HepG2 (cell line): Measurements from ENCODE around the gene CNFN. TPM values are rescaled to one million over a fixed set of nuclear protein-coding genes. Genes with fewer than 3 reads are reported as not detected.
A peak's percentile ranks its signal among the peaks of the same experiment; 100 is the strongest.

Experiments used
- ATAC-seq: fragments of 200-7000 bp; cut with Tn5 transposase; 3 replicates; pipeline ENCODE4 v1.9.1; 2020; ENCODE audit warnings: mild to moderate bottlenecking, moderate library complexity
- BruUV-seq: library from RNA; stranded (reverse); fragments of 400-500 nt; replicated peaks from 2 replicates; lab custom pipeline; 2021; lab: Mats Ljungman, UMichigan
- CTCF ChIA-PET: fragments of 300-600 bp; formaldehyde crosslinking; extraction: SDS; loops from one replicate; lab custom pipeline; 2021; ENCODE audit warnings: low total read pairs, inconsistent platforms, low intra/inter-chr PET ratio; lab: Yijun Ruan, JAX
- POLR2A ChIA-PET: fragments of 350-600 bp; sonication (Branson Sonifier 250); formaldehyde crosslinking; loops from one replicate; lab custom pipeline; 2020; ENCODE audit warnings: antibody characterized with exemption, inconsistent platforms; lab: Yijun Ruan, JAX
- DNase-seq: peaks from one replicate; pipeline ENCODE4 v3.0.0-alpha.2; 2015; ENCODE audit warnings: low spot score
- FAIRE-seq: peaks from 3 replicates; lab custom pipeline; 2011; peaks lifted over from hg19 to GRCh38; lab: Jason Lieb, UNC
- H2AFZ ChIP-seq: one replicate; pipeline ENCODE4 v1.6.1; 2011; ENCODE audit warnings: low read length, inconsistent platforms
- H3K27ac ChIP-seq: fragments of 300-600 bp; 3 replicates; pipeline ENCODE4 v1.8.0; 2011; ENCODE audit warnings: mixed run types, mild to moderate bottlenecking, mixed read lengths, low read length, inconsistent platforms; ENCODE audit not compliant: insufficient read depth; ENCODE audit errors: extremely low read length
- H3K27me3 ChIP-seq, 2 experiments: fragments of 200-600 bp in 1 of 2; 2 replicates in 1 of 2; 3 replicates in 1 of 2; pipeline versions ENCODE4 v1.6.0 to v1.8.0; 2011; ENCODE audit warnings: low read length in 2 of 2, mild to moderate bottlenecking in 2 of 2, moderate library complexity in 2 of 2, inconsistent platforms in 1 of 2; ENCODE audit not compliant: insufficient read depth in 2 of 2, control insufficient read depth in 1 of 2
- H3K36me3 ChIP-seq, 2 experiments: fragments of 200-600 bp in 1 of 2; replicated peaks in 1 of 2; 2 replicates in 1 of 2; 3 replicates in 1 of 2; pipeline versions ENCODE4 v1.5.1 to v1.8.0; 2011; ENCODE audit warnings: low read length in 2 of 2, inconsistent platforms in 1 of 2; ENCODE audit not compliant: insufficient read depth in 2 of 2, control insufficient read depth in 1 of 2
- H3K4me1 ChIP-seq: 2 replicates; pipeline ENCODE4 v1.5.1; 2012; ENCODE audit warnings: low read length, inconsistent platforms; ENCODE audit not compliant: insufficient read depth
- H3K4me2 ChIP-seq: 2 replicates; pipeline ENCODE4 v1.6.0; 2011; ENCODE audit warnings: low read depth, low read length, inconsistent platforms
- H3K4me3 ChIP-seq, 3 experiments: fragments of 200-600 bp in 1 of 3; sonication (generic), shearing (Covaris generic) in 1 of 3; replicated peaks in 1 of 3; 2 replicates each; pipeline ENCODE4 v1.5.1; 2011 to 2016; ENCODE audit warnings: low read length in 3 of 3, inconsistent platforms in 2 of 3, low read depth in 2 of 3, mild to moderate bottlenecking in 2 of 3, control low read depth in 1 of 3, mixed read lengths in 1 of 3; ENCODE audit not compliant: insufficient read depth in 1 of 3
- H3K79me2 ChIP-seq: one replicate; pipeline ENCODE4 v1.6.1; 2011; ENCODE audit warnings: low read length, inconsistent platforms; ENCODE audit not compliant: insufficient read depth
- H3K9ac ChIP-seq: 2 replicates; pipeline ENCODE4 v1.6.0; 2011; ENCODE audit warnings: mild to moderate bottlenecking, low read depth, low read length, inconsistent platforms; ENCODE audit not compliant: insufficient read depth
- H3K9me3 ChIP-seq: 2 replicates; pipeline ENCODE4 v1.5.1; 2012; ENCODE audit warnings: mild to moderate bottlenecking, low read length
- H4K20me1 ChIP-seq: 2 replicates; pipeline ENCODE4 v1.6.0; 2011; ENCODE audit warnings: inconsistent platforms, mild to moderate bottlenecking, low read length, moderate library complexity; ENCODE audit not compliant: insufficient read depth
- AGO2 ChIP-seq: fragments of 200-400 bp; formaldehyde crosslinking; optimal IDR thresholded peaks from 2 replicates; pipeline ENCODE3; 2017; ENCODE audit warnings: mild to moderate bottlenecking, low read depth, low read length, moderate library complexity
- ATF7 ChIP-seq, 2 experiments: fragments of 450-650 bp in 1 of 2; sonication (generic) in 1 of 2; formaldehyde crosslinking in 1 of 2; IDR thresholded peaks; 2 replicates each; pipeline versions ENCODE4 v1.4.0 to v1.6.1; 2016 to 2020; ENCODE audit warnings: antibody characterized with exemption in 1 of 2, mild to moderate bottlenecking in 1 of 2, missing genetic modification reagents in 1 of 2
- CREB1 ChIP-seq, 2 experiments: fragments of 450-650 bp in 1 of 2; IDR thresholded peaks; 2 replicates each; pipeline ENCODE4 v1.6.1; 2016 to 2017; ENCODE audit warnings: control low read depth in 1 of 2, mild to moderate bottlenecking in 1 of 2, missing compliant biosample characterization in 1 of 2, missing genetic modification characterization in 1 of 2
- NFYB ChIP-seq: sonication (generic); formaldehyde crosslinking; IDR thresholded peaks from 2 replicates; pipeline ENCODE4 v1.4.0; 2020; ENCODE audit warnings: missing genetic modification reagents
- NFYC ChIP-seq: IDR thresholded peaks from 2 replicates; pipeline ENCODE4 v1.6.1; 2016; ENCODE audit warnings: missing genetic modification reagents, missing compliant biosample characterization
- RNF219 ChIP-seq: sonication (generic); formaldehyde crosslinking; IDR thresholded peaks from 2 replicates; pipeline ENCODE4 v1.5.0; 2020; ENCODE audit warnings: mild to moderate bottlenecking, missing genetic modification reagents
- SIX4 ChIP-seq: sonication (generic); formaldehyde crosslinking; IDR thresholded peaks from 2 replicates; pipeline ENCODE4 v1.4.0; 2020; ENCODE audit warnings: missing genetic modification reagents
- SP2 ChIP-seq: sonication (generic); formaldehyde crosslinking; IDR thresholded peaks from 2 replicates; pipeline ENCODE4 v1.5.1; 2020; ENCODE audit warnings: mild to moderate bottlenecking, missing genetic modification reagents
- ZKSCAN8 ChIP-seq: IDR thresholded peaks from 2 replicates; pipeline ENCODE4 v1.6.1; 2016; ENCODE audit warnings: borderline replicate concordance, missing genetic modification reagents, missing compliant biosample characterization
- ZNF83 ChIP-seq: sonication (generic); formaldehyde crosslinking; IDR thresholded peaks from 2 replicates; pipeline ENCODE4 v1.4.0; 2020; ENCODE audit warnings: missing genetic modification reagents, mild to moderate bottlenecking, borderline replicate concordance
- WGBS: methylation state at CpG from one replicate; pipeline ENCODE4 v1.1.6; 2017; ENCODE audit warnings: low lambda C conversion rate; 5-methylcytosine and 5-hydroxymethylcytosine counted together
- in situ Hi-C: cut with HindIII; loops from 2 replicates; pipeline ENCODE4 v1.10.0; 2017; ENCODE audit warnings: low pct_unique_long_range_greater_than_20kb; ENCODE audit not compliant: extremely low pct_ligation_motif_present
- intact Hi-C: fragments of 100-400 bp; cut with micrococcal nuclease; formaldehyde crosslinking; loops from one replicate; pipeline ENCODE4 v1.10.0; 2022; ENCODE audit not compliant: unreplicated experiment
- polyA plus RNA-seq, 8 experiments: library from polyadenylated mRNA; depleted of rRNA in 3 of 8; stranded (reverse) in 7 of 8; unstranded in 1 of 8; fragments of >200 nt; fragmentation: Illumina TruSeq in 4 of 8; extraction: Trizol in 4 of 8; gene quantifications; 2 replicates each; pipeline versions ENCODE4 v1.2.1 to v1.2.3, GENCODE V29; 2011 to 2016; ENCODE audit warnings: low read depth in 4 of 8, missing spikeins in 1 of 8, mixed read lengths in 1 of 8; ENCODE audit not compliant: insufficient read depth in 1 of 8
- total RNA-seq, 5 experiments: library from RNA; depleted of rRNA; stranded (reverse); fragments of >200 nt; fragmentation: Illumina TruSeq; extraction: Trizol; gene quantifications; 2 replicates each; pipeline ENCODE4 v1.2.3, GENCODE V29; 2016; ENCODE audit warnings: low read depth in 1 of 5
- TF ChIP-seq, protein P1 (sequence below), 2 experiments: fragments of 450-650 bp in 1 of 2; sonication (generic) in 1 of 2; formaldehyde crosslinking in 1 of 2; IDR thresholded peaks; 2 replicates each; pipeline versions ENCODE4 v1.6.1 to v1.8.0; 2016 to 2022; ENCODE audit warnings: antibody characterized with exemption in 1 of 2, mild to moderate bottlenecking in 1 of 2, missing genetic modification reagents in 1 of 2

Gene CNFN
- total and polyA plus RNA-seq, 2 of the 13 experiments (the other 11 are each of a cell fraction or from before 2014, with no cell fraction given): 0.35 to 1.1 TPM

DNA sequence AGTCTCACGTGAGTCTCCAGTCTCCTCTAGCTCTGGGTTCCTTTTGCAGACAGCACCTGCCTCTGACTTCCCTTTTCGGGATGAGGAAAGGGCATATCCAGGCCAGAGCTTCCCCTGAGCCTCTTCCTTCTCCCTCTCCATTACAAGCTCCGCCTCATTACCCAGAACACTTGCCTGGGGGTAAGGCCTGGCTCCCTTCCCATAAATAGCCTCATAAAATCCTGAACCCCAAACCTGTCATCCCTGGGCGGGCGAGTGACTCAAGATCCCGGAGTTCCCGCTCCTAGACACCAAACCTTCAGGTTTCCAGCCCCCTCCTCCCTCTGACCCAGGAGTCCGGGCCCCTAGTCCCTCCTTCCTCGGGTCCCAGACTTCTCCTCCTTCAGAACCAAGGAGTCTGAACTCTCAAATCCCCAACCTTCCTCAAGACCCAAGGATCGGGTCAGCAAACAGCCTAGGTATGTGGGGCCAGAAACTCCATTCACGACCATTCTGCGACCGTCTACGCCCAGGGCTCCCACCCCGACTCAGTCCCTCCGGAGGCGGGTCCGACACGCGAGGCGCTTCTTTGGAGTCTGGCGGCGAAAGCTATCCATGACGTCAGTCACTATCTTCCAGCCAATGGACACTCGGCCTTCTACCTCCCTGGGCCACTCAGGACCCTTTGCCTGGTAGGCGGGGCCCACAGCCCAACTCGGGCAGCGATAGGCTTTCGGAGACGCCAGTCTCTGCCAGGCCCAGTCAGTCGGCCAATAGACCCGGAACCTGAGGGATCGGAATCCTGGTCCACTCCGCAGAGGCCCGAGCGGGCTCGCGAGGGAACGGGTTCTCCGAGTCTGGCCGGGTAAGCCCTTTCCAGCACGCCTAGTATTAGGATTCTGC is 6.5 kb upstream of the CNFN start:
- H3K79me2 ChIP-seq: no peaks in the 10 kb centered on the region
- H3K27ac ChIP-seq: no peak overlapping the region
- H3K4me1 ChIP-seq: peaks cover 12% of the 10 kb centered on the region; the same call in 1 of the 2 replicates
- no peak for DNase-seq
- intact Hi-C loops (loop anchor here (1.0 kb wide), 1 partner anchor 9 kb away; no protein-coding TSS in a partner anchor), in situ Hi-C loops (no loop called here)
- no peaks in the 10 kb centered on the region for H3K36me3 ChIP-seq
- peaks cover 8 to 45% of the 10 kb centered on the region in 2 experiments; a peak in 4 of 5 replicates for H3K27me3 ChIP-seq
- ATAC-seq: no peak
- CTCF ChIA-PET: no interaction called here
- no TSS peak for BruUV-seq
- WGBS: 68% methylated on average over 35 of the region's 42 CpGs
- no peak overlapping the region for H3K4me3 ChIP-seq
- no peak overlapping the region for H2AFZ ChIP-seq
- H3K9ac ChIP-seq: no peak overlapping the region
- H3K4me2 ChIP-seq: no peak overlapping the region
- no peak for FAIRE-seq
- H4K20me1 ChIP-seq: no peaks in the 10 kb centered on the region
- no peaks in the 10 kb centered on the region for H3K9me3 ChIP-seq
- POLR2A ChIA-PET: no interaction called here
- TF ChIP-seq, protein P1, sequence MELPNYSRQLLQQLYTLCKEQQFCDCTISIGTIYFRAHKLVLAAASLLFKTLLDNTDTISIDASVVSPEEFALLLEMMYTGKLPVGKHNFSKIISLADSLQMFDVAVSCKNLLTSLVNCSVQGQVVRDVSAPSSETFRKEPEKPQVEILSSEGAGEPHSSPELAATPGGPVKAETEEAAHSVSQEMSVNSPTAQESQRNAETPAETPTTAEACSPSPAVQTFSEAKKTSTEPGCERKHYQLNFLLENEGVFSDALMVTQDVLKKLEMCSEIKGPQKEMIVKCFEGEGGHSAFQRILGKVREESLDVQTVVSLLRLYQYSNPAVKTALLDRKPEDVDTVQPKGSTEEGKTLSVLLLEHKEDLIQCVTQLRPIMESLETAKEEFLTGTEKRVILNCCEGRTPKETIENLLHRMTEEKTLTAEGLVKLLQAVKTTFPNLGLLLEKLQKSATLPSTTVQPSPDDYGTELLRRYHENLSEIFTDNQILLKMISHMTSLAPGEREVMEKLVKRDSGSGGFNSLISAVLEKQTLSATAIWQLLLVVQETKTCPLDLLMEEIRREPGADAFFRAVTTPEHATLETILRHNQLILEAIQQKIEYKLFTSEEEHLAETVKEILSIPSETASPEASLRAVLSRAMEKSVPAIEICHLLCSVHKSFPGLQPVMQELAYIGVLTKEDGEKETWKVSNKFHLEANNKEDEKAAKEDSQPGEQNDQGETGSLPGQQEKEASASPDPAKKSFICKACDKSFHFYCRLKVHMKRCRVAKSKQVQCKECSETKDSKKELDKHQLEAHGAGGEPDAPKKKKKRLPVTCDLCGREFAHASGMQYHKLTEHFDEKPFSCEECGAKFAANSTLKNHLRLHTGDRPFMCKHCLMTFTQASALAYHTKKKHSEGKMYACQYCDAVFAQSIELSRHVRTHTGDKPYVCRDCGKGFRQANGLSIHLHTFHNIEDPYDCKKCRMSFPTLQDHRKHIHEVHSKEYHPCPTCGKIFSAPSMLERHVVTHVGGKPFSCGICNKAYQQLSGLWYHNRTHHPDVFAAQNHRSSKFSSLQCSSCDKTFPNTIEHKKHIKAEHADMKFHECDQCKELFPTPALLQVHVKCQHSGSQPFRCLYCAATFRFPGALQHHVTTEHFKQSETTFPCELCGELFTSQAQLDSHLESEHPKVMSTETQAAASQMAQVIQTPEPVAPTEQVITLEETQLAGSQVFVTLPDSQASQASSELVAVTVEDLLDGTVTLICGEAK (IDR thresholded peaks at IDR 0.05): no peak
- TF ChIP-seq, protein P1 (CRISPR knock-in tag; IDR thresholded peaks at IDR 0.05): no peak
- TF ChIP-seq SIX4 (CRISPR knock-in tag) (no peak), AGO2 (no peak), ZKSCAN8 (CRISPR knock-in tag) (no peak), ATF7 (IDR thresholded peaks at IDR 0.05) (peak; percentile 84), ATF7 (CRISPR knock-in tag; IDR thresholded peaks at IDR 0.05) (no peak), ZNF83 (CRISPR knock-in tag) (no peak), RNF219 (no peak), NFYB (CRISPR knock-in tag) (peak; percentile 56), NFYC (CRISPR knock-in tag) (peak; percentile 67), CREB1 (IDR thresholded peaks at IDR 0.05) (peak; percentile 77), CREB1 (CRISPR knock-in tag; IDR thresholded peaks at IDR 0.05) (no peak), SP2 (peak; percentile 44; the same call in 1 of the 2 replicates)
